Measurements from ENCODE around the gene C11orf16.
"Not testable (repeated sequence)": the region's sequence is repeated elsewhere in the genome, so short reads cannot be mapped to it uniquely, and the experiment has no call there.

Gene C11orf16, protein sequence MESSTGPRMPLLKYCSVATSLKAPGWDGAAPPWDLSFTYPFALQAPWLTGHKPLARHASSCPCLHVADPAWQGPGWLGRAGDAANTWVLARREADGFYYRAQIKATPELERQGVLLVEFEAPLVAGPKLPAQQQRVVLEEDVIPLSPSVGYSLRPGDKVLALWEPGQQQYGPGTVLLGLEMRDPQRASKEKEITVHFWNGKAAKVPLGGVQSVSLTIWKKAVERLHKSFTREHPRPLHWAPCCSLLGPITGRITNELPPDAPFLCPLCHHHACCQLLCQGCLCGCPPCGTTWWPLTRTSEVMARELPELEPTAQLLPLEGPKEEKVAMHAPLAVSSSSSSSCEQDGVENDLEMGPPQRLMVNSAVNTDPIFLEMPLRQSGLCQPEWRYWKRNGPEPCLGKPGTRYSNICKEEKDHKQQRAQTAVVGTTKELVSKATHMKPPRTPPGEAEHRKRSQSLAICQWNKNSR

DNA sequence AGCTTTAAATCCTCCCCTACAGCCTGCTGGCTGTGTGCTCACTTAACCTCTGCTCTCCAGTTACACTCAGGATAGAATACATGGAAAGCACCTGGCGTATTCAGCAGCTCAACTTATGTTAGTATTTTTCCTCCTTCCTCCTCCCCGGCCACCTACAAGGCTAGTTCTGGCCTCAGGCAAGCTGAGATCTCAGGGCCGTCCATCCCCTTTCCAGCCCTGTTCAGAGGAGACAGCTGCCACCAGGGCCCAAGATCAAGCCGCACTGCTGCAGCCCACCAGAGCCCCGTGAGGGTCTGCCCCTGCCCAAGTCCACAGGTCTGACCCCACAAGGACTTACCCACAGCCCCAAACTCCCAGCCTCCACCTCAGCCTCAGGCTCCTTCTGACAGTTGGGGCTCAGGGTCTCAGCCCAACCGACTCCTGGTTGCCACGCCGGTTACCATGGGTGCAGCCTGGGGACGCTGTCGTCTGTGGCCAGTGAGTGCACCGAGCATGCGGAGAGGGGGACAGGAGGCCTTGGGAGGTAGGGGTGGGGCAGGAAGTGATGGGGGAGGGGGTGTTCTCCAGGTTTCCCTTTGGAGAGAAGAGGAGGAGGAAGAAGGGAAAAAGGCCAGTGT, at the start of gene C11orf16:
C11orf16 (minus strand) TSS at position 384 of the 617 bp plus-strand sequence. CDS start 639 bp downstream, outside the sequence.
- DNase-seq (ENCODE audit: low spot score) = no peak
- in situ Hi-C loops (cut with MboI; ENCODE audit: low pct_unique_long_range_greater_than_20kb, low sequenced_read_pairs, unreplicated experiment) = no loop called here
- TF ChIP-seq CTCF (IDR thresholded peaks at IDR 0.05; ENCODE audit: extremely low read depth, insufficient read depth, missing control alignments) = no peak

DNA sequence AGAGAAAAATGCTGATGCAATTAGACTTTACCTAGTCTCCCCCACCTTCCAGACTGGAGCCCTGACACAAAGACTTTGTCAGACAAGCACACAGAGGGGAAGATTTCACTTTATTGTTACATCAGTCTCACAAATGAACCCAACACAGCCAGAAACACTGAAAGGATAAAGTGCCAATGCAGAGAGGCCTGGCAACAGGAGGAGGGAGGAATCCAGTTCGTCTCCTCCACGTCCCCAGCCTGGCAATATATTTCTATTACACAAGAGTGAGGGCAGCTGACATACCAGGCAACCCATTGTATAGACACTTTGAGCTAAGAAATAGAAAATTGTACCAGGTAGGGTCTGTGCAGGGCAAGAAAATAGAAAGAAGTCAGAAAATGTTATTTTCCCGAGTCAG, 47.7 kb upstream of the C11orf16 start:
- in situ Hi-C loops (cut with MboI; ENCODE audit: low pct_unique_long_range_greater_than_20kb, low sequenced_read_pairs, unreplicated experiment) = no loop called here
- DNase-seq (ENCODE audit: low spot score) = no peak
- TF ChIP-seq CTCF (IDR thresholded peaks at IDR 0.05; ENCODE audit: extremely low read depth, insufficient read depth, missing control alignments) = no peak

- DNase-seq (ENCODE audit: low spot score); in situ Hi-C loops (cut with MboI; ENCODE audit: low pct_unique_long_range_greater_than_20kb, low sequenced_read_pairs, unreplicated experiment): not testable (repeated sequence)
Measured at GRCh38 chr11:8979365-8979764, 46.6 kb upstream of the C11orf16 start.

DNA sequence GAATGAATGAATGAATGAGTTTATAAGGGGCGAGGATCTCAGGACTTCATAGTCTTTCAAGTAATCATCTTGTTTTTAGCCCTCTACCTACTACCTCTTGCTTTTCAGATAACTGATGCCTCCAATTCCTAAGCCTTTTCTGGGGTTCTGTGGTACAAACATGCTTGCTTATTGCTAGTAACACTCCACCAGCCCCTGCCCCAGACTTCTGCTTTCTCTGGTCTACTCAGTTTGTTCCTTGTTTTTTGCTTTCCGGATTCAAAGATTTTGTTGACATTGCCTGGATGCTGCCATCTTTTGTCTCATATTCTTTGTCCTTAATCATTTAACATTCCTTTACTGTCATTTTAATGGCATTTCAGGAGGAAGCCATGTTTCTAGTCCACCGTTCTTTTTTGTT, 40.4 kb upstream of the C11orf16 start:
- DNase-seq (ENCODE audit: low spot score) = no peak
- no peak for TF ChIP-seq CTCF (IDR thresholded peaks at IDR 0.05; ENCODE audit: extremely low read depth, insufficient read depth, missing control alignments)
- in situ Hi-C loops (cut with MboI; ENCODE audit: low pct_unique_long_range_greater_than_20kb, low sequenced_read_pairs, unreplicated experiment) = no loop called here

DNA sequence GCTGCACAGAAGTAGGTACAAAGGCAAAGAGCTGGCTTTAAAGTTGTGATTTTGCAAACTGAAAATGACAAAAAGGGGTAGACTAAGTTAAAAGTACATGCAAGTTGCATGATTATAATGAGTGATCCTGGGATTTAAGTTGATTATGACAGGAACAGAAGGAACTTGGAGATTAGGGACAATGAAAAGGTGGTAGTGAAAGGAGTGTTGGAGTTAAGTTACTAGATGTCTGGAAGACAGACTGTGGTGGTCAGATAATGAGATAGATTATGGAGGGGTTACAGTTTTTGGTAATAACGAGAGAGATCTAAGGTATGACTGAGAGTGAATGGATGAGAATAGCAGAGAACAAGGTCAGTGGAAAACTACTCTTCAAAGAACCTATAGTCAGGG, 39.2 kb upstream of the C11orf16 start:
- no peak for DNase-seq (ENCODE audit: low spot score)
- TF ChIP-seq CTCF (IDR thresholded peaks at IDR 0.05; ENCODE audit: extremely low read depth, insufficient read depth, missing control alignments) = no peak
- in situ Hi-C loops (cut with MboI; ENCODE audit: low pct_unique_long_range_greater_than_20kb, low sequenced_read_pairs, unreplicated experiment) = no loop called here

DNA sequence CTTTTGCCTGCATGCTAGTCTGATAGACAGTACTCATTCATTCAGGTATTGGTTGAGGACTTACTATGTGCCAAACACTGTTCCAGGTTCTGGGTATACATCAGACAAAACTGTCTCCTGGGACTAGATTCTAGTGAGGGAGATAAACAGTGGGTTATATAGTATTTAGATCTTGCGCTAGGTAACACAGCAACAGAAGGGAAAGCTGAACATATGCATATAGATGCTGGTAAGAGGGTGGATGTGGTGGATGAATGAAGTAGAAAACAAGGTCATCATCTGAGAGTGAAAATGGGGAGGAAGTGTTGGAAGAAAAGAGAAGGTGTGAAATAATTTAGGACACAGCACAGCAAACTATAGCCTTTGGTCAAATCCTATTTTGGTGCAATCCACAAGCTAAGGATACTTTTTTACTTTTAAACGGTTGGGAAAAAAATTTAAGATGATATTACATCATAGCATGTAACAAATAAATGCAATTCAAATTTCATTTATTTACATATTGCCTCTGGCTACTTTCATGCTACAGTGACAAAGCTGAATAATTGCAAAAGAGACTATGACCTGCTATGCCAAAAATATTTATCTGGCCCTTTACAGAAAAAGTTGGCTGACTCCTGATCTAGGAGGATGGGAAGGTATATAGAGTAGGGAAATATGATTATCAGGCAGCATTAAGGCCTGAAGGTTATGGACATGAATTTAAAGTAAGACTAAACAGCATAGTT, 38.6 kb upstream of the C11orf16 start:
- DNase-seq (ENCODE audit: low spot score) = no peak
- TF ChIP-seq CTCF (IDR thresholded peaks at IDR 0.05; ENCODE audit: extremely low read depth, insufficient read depth, missing control alignments) = no peak
- in situ Hi-C loops (cut with MboI; ENCODE audit: low pct_unique_long_range_greater_than_20kb, low sequenced_read_pairs, unreplicated experiment) = no loop called here
